GM18907 (cell line): Measurements from ENCODE around the gene RCN1.
"Not testable (repeated sequence)": the region's sequence is repeated elsewhere in the genome, so short reads cannot be mapped to it uniquely, and the experiment has no call there.

Experiments
- ATAC-seq: cut with Tn5 transposase; IDR thresholded peaks from one replicate; pipeline ENCODE4 v1.9.1; 2021; ENCODE audit warnings: mild to moderate bottlenecking, moderate library complexity; ENCODE audit not compliant: unreplicated experiment

Gene RCN1

GRCh38 chr11:32109592-32109991 is 18.7 kb downstream of the RCN1 start:
- ATAC-seq = no peak

GRCh38 chr11:32110795-32111194 is 19.9 kb downstream of the RCN1 start:
- no peak for ATAC-seq

GRCh38 chr11:32113200-32113919 is 22.5 kb downstream of the RCN1 start:
- ATAC-seq = no peak

- no peak for ATAC-seq
Measured at GRCh38 chr11:32113920-32114203, 23.0 kb downstream of the RCN1 start.

DNA sequence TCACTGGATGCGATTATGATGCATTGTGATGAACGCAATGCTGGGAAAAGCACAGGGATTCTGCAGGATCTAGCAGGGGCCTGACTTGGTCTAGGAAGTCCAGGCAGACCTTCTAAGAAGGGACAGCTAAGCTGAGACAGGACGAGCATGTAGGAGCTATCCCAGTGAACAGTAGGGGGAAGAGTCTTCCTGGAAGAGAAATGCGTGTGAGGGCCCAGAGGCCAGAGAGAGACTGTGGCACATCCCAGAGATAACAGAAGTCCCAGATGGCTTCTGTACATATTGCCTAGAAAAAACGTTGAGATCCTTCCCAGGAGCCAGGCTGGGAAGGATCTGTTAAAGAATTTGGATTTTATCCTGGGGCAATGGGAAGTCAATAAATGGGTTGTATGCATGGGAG is 24.6 kb downstream of the RCN1 start:
- no peak for ATAC-seq

- no peak for ATAC-seq
Measured at GRCh38 chr11:32116668-32117067, 25.8 kb downstream of the RCN1 start.

DNA sequence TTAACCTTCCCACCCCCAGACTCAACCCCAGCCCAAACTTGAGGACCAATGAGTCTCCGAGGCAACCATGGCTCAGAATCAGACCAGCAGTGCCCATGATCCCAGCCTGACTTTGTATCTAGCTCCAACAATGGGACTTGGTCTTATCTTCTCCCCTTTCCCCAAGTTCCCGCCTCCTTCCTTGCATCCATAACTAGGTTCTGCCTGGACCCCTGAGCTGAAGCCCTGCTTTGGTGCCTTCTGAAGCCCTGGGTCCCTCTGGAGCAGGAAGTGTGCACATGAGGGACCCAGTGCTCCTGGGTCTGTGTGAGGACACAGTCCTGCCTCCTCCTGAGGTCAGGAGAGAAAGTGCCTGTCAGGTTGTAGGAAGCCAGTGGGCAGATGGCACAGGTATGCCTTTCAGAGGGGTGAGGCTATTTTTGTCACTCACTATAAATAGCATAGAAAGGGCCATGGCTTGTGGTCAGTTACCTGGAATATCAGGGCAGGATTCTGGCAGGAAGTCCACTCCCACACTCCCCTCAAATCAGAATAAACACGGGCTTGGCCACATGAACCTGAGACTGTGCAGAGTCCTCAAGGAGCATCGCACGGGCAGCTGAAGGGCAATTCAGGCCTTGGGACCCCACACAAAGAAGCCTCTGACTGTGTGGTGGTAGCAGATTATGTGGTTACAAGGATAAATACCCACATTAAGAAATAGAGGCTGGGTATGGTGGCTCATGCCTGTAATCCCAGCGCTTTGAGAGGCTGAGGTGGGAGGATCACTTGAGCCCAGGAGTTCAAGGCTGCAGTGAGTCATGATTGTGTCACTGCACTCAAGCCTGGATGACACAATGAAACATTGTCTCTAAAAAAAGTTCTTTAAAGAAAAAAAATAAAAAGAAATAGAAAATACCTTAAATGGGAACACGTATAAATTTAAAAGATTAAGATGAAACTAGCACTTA is 27.4 kb downstream of the RCN1 start:
- no peak for ATAC-seq

DNA sequence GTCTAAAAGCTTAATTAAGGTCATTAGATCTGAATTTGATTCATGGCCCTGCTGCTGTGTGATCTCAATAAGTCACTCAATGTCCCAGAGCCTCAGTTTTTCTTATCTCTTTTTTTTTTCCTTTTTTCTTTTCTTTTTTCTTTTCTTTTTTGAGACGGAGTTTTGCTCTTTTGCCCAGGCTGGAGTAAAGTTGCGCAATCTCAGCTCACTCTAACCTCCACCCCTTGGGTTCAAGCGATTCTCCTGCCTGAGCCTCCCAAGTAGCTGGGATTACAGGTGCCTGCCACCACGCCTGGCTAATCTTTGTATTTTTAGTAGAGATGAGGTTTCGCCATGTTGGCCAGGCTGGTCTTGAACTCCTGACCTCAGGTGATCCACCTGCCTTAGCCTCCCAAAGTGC is 28.3 kb downstream of the RCN1 start:
- ATAC-seq = not testable (repeated sequence)

GRCh38 chr11:32121012-32121411 is 30.1 kb downstream of the RCN1 start:
- no peak for ATAC-seq

- no peak for ATAC-seq
Measured at GRCh38 chr11:32122200-32122599, 31.3 kb downstream of the RCN1 start.

- ATAC-seq = no peak
Measured at GRCh38 chr11:32131321-32131720, 40.4 kb downstream of the RCN1 start.

DNA sequence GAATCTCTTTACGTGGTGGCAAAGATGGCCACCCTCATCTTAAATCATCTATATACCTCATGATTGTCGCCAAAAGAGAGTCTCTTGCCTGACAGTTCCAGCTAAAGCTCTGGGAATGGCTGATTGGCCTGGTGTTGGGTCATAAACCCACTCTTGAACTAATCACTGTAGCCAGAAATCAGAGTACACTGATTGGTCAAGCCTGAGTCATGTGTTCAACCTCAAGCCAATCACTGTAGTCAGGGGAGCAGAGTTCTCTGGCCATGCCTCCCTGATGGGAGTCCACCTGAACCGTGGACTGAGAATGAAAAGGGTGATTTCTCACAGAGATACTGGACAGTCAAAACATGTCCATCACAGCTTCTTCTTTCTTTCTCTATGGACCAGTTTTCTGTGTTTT is 45.8 kb downstream of the RCN1 start:
- no peak for ATAC-seq

DNA sequence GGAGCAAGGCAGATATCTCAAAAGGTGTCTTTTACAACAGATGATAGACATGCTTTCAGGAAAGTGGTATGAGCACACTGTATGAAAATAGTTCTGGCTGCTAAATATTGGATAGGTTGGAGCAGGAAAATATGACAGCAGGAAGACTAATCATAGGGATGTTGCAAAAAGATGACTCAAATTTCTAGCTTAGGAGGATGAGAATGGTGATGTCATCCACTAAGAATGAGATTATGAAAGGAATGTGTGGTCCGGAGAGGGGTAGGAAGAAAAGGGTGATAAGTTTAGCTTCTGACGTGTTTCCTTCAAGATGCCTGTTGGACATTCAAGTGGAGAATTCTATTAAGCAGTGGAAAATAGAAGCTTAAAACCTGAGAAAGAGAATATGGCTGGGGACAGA is 46.4 kb downstream of the RCN1 start:
- no peak for ATAC-seq

GRCh38 chr11:32137869-32138268 is 47.0 kb downstream of the RCN1 start:
- ATAC-seq = no peak

GRCh38 chr11:32138902-32139301 is 48.0 kb downstream of the RCN1 start:
- no peak for ATAC-seq

- ATAC-seq = no peak
Measured at GRCh38 chr11:32139896-32140520, 49.1 kb downstream of the RCN1 start.

GRCh38 chr11:32141745-32142546 is 51.1 kb downstream of the RCN1 start:
- no peak for ATAC-seq

DNA sequence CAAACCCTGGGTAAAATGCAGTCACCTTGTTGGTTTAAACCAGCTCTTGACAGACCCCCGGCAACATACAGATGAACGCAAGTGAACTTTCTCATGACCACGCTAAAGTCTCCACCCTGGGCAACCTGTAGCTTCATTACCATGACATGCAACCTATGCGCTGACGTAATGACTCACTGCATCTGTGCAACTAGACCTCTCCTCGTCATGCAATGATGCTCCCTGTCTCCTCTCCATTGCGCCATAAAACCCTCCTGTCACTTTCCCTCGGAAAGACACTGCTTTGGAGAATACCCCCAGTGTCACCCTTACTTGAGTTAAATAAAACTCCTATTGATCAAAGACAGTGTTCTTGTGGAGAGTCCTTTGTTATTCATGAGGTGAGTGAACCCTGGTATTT is 52.5 kb downstream of the RCN1 start:
- no peak for ATAC-seq

DNA sequence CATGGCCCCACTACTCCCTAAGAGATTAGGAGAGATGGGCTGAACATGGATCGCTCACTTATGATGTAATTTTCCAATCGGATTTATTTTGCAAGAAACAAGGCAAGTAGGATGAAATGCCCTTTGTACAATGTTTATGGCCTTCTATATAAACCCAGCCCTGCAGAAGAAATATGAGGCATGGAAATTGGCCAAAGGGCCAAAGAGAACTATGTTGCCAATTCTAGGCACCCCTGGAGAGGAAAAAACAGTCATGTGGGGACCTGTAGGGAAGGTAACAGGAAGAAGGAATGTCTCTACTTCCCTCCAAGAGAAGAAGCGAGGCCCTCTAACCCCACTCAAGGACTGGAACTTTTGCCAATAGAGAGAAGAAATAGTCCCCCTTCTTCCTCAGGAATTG is 54.4 kb downstream of the RCN1 start:
- ATAC-seq = no peak

GRCh38 chr11:32148895-32149294 is 58.0 kb downstream of the RCN1 start:
- no peak for ATAC-seq

- no peak for ATAC-seq
Measured at GRCh38 chr11:32149748-32150147, 58.9 kb downstream of the RCN1 start.
